PC-3 (cell line): ENCODE data around the gene TSC22D3.

Experiments
- CTCF ChIP-seq: fragments of 300-600 bp; sonication (generic); conservative IDR thresholded peaks from 2 replicates; pipeline ENCODE4 v1.5.1; 2017; ENCODE audit warnings: antibody characterized with exemption, low read depth, mild to moderate bottlenecking, low read length
- EZH2 ChIP-seq: fragments of 300-600 bp; sonication (generic); IDR thresholded peaks from one replicate; pipeline ENCODE4 v1.6.1; 2017; ENCODE audit warnings: antibody characterized with exemption, mild to moderate bottlenecking, low read length; ENCODE audit not compliant: unreplicated experiment
- EZH2phosphoT487 ChIP-seq: fragments of 300-600 bp; sonication (generic); IDR thresholded peaks from 2 replicates; pipeline ENCODE4 v1.6.1; 2018; ENCODE audit warnings: mild to moderate bottlenecking, antibody characterized with exemption, low read length, borderline replicate concordance

- no peak for TF ChIP-seq CTCF
- TF ChIP-seq EZH2, result no peak
- TF ChIP-seq EZH2phosphoT487, result no peak
Measured at GRCh38 chrX:107758231-107758766, 17.3 kb downstream of the TSC22D3 start.
